ENCODE data around the gene SCPEP1. TPM values are rescaled to one million over a fixed set of nuclear protein-coding genes. Genes with fewer than 3 reads are reported as not detected.

SCPEP1 gene
- polyA plus RNA-seq, 1 donor from 2014 or later = 2.6 TPM

DNA sequence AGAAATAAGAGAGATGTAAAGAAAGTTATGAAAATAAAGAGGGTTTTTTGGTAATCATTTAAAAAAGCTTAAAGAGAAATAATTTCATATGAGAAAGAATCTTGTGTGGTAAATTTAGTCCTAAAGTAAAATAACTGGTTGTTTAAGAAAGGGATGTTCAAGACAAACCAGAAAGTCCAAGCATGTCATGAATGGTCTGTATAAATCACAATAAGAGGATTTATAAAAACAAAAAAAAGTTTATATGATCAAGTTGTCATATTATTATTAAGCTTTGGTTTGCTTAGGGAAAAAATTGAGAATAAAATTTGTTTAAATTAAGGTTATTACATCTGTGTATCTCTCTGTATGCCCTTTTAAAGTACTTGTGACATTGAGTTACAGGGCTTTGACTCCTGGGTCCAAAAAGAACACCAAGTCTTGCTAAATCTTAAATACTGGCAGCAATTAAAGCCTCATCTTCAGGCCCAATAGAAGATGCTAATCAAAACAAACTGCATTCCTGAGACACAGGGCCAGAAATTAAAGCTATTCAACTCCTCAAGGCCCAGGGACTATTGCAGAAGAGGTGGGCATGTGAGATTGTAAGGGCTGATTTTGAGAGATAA is 48.5 kb upstream of the SCPEP1 start:
- H3K27ac ChIP-seq (ENCODE audit: low read length) = no peak overlapping the region
- peaks cover 8% of the 10 kb centered on the region for H3K36me3 ChIP-seq (ENCODE audit: insufficient read depth, low read length)
- H3K27me3 ChIP-seq (ENCODE audit: insufficient read depth, low read depth, low read length) = no peaks in the 10 kb centered on the region
- no peak overlapping the region for H2AFZ ChIP-seq (ENCODE audit: low read depth, low read length)
- H3K4me3 ChIP-seq (ENCODE audit: low read length) = no peak overlapping the region
- H4K20me1 ChIP-seq (ENCODE audit: insufficient read depth) = no peaks in the 10 kb centered on the region
- H3K79me2 ChIP-seq (replicated peaks; ENCODE audit: insufficient read depth, low read length) = no peaks in the 10 kb centered on the region
- no peaks in the 10 kb centered on the region for H3F3A ChIP-seq (ENCODE audit: insufficient read depth, low read length, poor library complexity, severe bottlenecking)
- H3K4me2 ChIP-seq (ENCODE audit: low read length) = no peak overlapping the region
- H3K9me2 ChIP-seq (ENCODE audit: insufficient read depth, low read length) = no peaks in the 10 kb centered on the region
- H3K9me3 ChIP-seq (ENCODE audit: low read length) = no peaks in the 10 kb centered on the region
- H3K9ac ChIP-seq (ENCODE audit: low read length) = no peak overlapping the region
- TF ChIP-seq CTCF (IDR thresholded peaks at IDR 0.05; ENCODE audit: poor library complexity, severe bottlenecking) (no peak), EP300 (conservative IDR thresholded peaks at IDR 0.05; ENCODE audit: poor library complexity, severe bottlenecking) (no peak), SMC3 (conservative IDR thresholded peaks at IDR 0.05; ENCODE audit: poor library complexity) (no peak), TAF1 (IDR thresholded peaks at IDR 0.05; ENCODE audit: low read depth) (no peak), EZH2 (IDR thresholded peaks at IDR 0.05; ENCODE audit: borderline replicate concordance, insufficient read depth, low read length, poor library complexity, severe bottlenecking) (no peak), RAD21 (conservative IDR thresholded peaks at IDR 0.05) (no peak), POLR2AphosphoS5 (IDR thresholded peaks at IDR 0.05) (no peak), MXI1 (conservative IDR thresholded peaks at IDR 0.05; ENCODE audit: poor library complexity, severe bottlenecking) (no peak)

DNA sequence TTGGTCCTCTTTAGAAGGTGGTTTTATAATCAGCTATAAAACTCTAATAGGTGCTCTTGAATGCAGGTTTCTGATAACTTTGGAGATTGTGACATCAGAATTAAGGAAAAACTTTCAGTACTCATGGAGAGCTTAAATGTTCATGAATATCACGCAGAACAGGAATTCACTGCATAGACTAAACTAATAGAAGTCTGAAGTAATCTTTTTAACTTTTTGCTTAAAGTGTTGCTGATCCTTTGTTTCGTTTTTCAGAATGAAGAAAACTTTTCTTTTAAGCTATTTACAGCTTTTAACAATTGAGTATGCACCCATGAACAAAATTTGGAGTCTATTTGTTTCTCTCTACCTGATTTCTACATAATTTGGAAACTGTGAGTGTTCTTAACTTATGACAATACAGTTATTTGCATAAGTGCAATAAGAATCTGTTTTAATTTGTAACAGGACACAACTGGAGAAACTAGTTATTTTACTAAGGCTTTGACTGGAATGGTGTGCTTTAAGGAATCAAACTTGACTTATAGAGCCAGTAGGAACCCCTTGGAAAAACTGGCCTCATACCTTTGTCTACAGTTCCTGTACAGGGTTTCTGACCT is 47.1 kb upstream of the SCPEP1 start:
- Histone ChIP-seq H3K9me3 (ENCODE audit: low read length) (no peaks in the 10 kb centered on the region), H3F3A (ENCODE audit: insufficient read depth, low read length, poor library complexity, severe bottlenecking) (no peaks in the 10 kb centered on the region)

More for the DNA sequence above, 47.1 kb upstream of the SCPEP1 start:
- H3K79me2 ChIP-seq (replicated peaks; ENCODE audit: insufficient read depth, low read length) = no peaks in the 10 kb centered on the region
- no peak overlapping the region for H3K4me2 ChIP-seq (ENCODE audit: low read length)
- H4K20me1 ChIP-seq (ENCODE audit: insufficient read depth) = no peaks in the 10 kb centered on the region
- H3K9me2 ChIP-seq (ENCODE audit: insufficient read depth, low read length) = no peaks in the 10 kb centered on the region
- no peak overlapping the region for H3K9ac ChIP-seq (ENCODE audit: low read length)
- no peak overlapping the region for H3K4me3 ChIP-seq (ENCODE audit: low read length)
- H3K36me3 ChIP-seq (ENCODE audit: insufficient read depth, low read length) = peaks cover 16% of the 10 kb centered on the region
- no peaks in the 10 kb centered on the region for H3K27me3 ChIP-seq (ENCODE audit: insufficient read depth, low read depth, low read length)
- no peak overlapping the region for H2AFZ ChIP-seq (ENCODE audit: low read depth, low read length)
- H3K27ac ChIP-seq (ENCODE audit: low read length) = no peak overlapping the region
- TF ChIP-seq TAF1 (IDR thresholded peaks at IDR 0.05; ENCODE audit: low read depth) = no peak
- TF ChIP-seq POLR2AphosphoS5 (IDR thresholded peaks at IDR 0.05) = no peak
- no peak for TF ChIP-seq EP300 (conservative IDR thresholded peaks at IDR 0.05; ENCODE audit: poor library complexity, severe bottlenecking)
- no peak for TF ChIP-seq CTCF (IDR thresholded peaks at IDR 0.05; ENCODE audit: poor library complexity, severe bottlenecking)
- no peak for TF ChIP-seq EZH2 (IDR thresholded peaks at IDR 0.05; ENCODE audit: borderline replicate concordance, insufficient read depth, low read length, poor library complexity, severe bottlenecking)
- TF ChIP-seq RAD21 (conservative IDR thresholded peaks at IDR 0.05) = no peak
- TF ChIP-seq MXI1 (conservative IDR thresholded peaks at IDR 0.05; ENCODE audit: poor library complexity, severe bottlenecking) = no peak
- TF ChIP-seq, protein P1, sequence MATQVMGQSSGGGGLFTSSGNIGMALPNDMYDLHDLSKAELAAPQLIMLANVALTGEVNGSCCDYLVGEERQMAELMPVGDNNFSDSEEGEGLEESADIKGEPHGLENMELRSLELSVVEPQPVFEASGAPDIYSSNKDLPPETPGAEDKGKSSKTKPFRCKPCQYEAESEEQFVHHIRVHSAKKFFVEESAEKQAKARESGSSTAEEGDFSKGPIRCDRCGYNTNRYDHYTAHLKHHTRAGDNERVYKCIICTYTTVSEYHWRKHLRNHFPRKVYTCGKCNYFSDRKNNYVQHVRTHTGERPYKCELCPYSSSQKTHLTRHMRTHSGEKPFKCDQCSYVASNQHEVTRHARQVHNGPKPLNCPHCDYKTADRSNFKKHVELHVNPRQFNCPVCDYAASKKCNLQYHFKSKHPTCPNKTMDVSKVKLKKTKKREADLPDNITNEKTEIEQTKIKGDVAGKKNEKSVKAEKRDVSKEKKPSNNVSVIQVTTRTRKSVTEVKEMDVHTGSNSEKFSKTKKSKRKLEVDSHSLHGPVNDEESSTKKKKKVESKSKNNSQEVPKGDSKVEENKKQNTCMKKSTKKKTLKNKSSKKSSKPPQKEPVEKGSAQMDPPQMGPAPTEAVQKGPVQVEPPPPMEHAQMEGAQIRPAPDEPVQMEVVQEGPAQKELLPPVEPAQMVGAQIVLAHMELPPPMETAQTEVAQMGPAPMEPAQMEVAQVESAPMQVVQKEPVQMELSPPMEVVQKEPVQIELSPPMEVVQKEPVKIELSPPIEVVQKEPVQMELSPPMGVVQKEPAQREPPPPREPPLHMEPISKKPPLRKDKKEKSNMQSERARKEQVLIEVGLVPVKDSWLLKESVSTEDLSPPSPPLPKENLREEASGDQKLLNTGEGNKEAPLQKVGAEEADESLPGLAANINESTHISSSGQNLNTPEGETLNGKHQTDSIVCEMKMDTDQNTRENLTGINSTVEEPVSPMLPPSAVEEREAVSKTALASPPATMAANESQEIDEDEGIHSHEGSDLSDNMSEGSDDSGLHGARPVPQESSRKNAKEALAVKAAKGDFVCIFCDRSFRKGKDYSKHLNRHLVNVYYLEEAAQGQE (IDR thresholded peaks at IDR 0.05; ENCODE audit: borderline replicate concordance) = no peak
- no peak for TF ChIP-seq SMC3 (conservative IDR thresholded peaks at IDR 0.05; ENCODE audit: poor library complexity)
